Stimulated activated CD8-positive, alpha-beta memory T cell treated with anti-CD3 and anti-CD28 coated beads, Interleukin-15, amount 100 ng/mL, for 24 hours (primary cell): Measurements from ENCODE around the gene RPS15.

ENCODE experiments used
- DNase-seq: peaks from one replicate; pipeline ENCODE4 v3.0.0-alpha.2; 2020; ENCODE audit warnings: low read depth

The RPS15 gene

GRCh38 chr19:1438035-1438932, at the start of gene RPS15:
RPS15 (plus strand) TSS chr19:1438396; CDS start chr19:1438426, 30 bp downstream.
- DNase-seq, result peak; percentile 92

GRCh38 chr19:1388637-1389026, 49.6 kb upstream of the RPS15 start:
- no peak for DNase-seq

GRCh38 chr19:1389033-1389940, 48.9 kb upstream of the RPS15 start:
- DNase-seq, result no peak

- DNase-seq, result no peak
These were observed 47.2 kb upstream of the RPS15 start for GRCh38 chr19:1390890-1391423.

- DNase-seq, result no peak
These were observed 45.8 kb upstream of the RPS15 start for GRCh38 chr19:1392407-1392806.

- no peak for DNase-seq
These were observed 45.2 kb upstream of the RPS15 start for GRCh38 chr19:1392939-1393530.

GRCh38 chr19:1393841-1394240, 44.4 kb upstream of the RPS15 start:
- DNase-seq, result no peak

- no peak for DNase-seq
These were observed 43.7 kb upstream of the RPS15 start for GRCh38 chr19:1394252-1395193.

- DNase-seq, result no peak
These were observed 42.8 kb upstream of the RPS15 start for GRCh38 chr19:1395194-1396018.

GRCh38 chr19:1396019-1396767, 42.0 kb upstream of the RPS15 start:
- no peak for DNase-seq

GRCh38 chr19:1396768-1397679, 41.2 kb upstream of the RPS15 start:
- no peak for DNase-seq

- no peak for DNase-seq
These were observed 40.4 kb upstream of the RPS15 start for GRCh38 chr19:1397838-1398237.

GRCh38 chr19:1399079-1399478, 39.1 kb upstream of the RPS15 start:
- DNase-seq, result no peak

- DNase-seq, result no peak
These were observed 38.5 kb upstream of the RPS15 start for GRCh38 chr19:1399745-1400144.

- DNase-seq, result no peak
These were observed 37.7 kb upstream of the RPS15 start for GRCh38 chr19:1400281-1401137.

- DNase-seq, result peak; percentile 39
These were observed 36.9 kb upstream of the RPS15 start, which contains the start of gene GAMT for GRCh38 chr19:1401138-1401888. GAMT (minus strand) TSS chr19:1401542; CDS start chr19:1401476, 66 bp downstream.

- DNase-seq, result no peak
These were observed 36.3 kb upstream of the RPS15 start for GRCh38 chr19:1401889-1402217.
